ENCODE measurements around the gene CNIH3.

CNIH3 gene

GRCh38 chr1:224719716-224720115, 103.6 kb downstream of the CNIH3 start:
- DNase-seq, result no peak

GRCh38 chr1:224720216-224720615, 104.1 kb downstream of the CNIH3 start:
- no peak for DNase-seq

DNA sequence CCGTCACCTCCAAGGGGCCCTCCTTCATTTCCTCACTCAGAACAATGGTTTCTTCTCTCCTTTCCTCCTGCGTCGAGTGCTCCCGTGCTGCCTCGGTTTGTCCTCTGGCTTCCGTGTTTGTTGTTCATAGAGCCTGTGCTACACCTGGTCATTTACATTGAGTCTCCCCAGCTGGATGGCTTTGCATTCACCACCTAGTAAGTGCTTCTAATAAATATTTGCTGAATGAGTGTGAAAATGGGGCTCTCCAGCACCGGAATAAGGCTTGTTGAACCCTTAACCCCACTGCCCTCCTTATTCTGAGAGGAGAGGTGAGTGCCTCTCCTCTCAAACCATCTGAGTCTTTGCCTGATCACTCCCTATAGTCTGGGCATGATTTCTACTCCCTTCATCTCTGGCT, 104.9 kb downstream of the CNIH3 start:
- no peak for DNase-seq

DNA sequence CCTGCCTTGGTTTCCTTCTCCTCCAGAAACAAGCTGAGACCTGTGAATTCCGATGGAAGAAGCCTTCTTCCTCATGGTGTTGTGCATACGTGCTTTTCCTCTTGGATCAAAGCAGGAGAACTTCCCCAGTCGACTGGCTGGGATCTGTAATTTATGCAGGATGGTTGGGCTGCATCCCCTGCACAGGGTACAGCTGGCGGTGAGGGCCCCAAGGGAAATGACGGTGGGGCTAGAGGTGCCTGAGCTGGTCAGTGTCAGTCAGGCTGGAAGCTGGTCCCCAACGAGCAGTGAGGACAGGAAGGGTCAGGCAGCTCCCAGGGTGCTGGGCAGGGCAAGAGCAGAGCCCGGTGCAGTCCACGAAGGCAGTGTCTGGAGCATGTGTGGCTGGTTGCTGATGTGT, 106.7 kb downstream of the CNIH3 start:
- DNase-seq, result no peak

- DNase-seq, result no peak
Observed at GRCh38 chr1:224724566-224724965, 108.4 kb downstream of the CNIH3 start.

GRCh38 chr1:224726441-224727182, 110.5 kb downstream of the CNIH3 start:
- peak in 1 of 56 donors; percentile 18 for DNase-seq

- DNase-seq, result no peak
Observed at GRCh38 chr1:224727351-224728289, 111.5 kb downstream of the CNIH3 start.

GRCh38 chr1:224730540-224730939, 114.4 kb downstream of the CNIH3 start:
- DNase-seq, result no peak

DNA sequence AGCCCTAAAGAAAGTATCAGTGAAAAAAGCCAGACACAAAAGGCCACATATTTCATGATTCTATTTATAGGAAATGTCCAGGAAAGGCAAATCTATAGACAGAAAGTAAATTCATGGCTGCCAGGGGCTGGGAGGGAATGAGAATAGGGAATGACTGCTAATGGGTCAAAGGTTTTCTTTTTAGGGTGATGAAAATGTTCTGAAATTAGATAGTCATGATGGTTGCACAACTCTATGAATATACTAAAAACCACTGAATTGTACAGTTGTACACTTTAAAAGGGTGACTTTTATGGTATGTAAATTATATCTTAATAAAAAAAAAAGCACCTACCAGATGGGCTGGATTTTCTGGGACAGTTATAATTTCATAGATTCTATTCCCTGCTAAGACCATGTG, 114.8 kb downstream of the CNIH3 start:
- no peak for DNase-seq

- DNase-seq, result no peak
Observed at GRCh38 chr1:224731633-224732032, 115.5 kb downstream of the CNIH3 start.

DNA sequence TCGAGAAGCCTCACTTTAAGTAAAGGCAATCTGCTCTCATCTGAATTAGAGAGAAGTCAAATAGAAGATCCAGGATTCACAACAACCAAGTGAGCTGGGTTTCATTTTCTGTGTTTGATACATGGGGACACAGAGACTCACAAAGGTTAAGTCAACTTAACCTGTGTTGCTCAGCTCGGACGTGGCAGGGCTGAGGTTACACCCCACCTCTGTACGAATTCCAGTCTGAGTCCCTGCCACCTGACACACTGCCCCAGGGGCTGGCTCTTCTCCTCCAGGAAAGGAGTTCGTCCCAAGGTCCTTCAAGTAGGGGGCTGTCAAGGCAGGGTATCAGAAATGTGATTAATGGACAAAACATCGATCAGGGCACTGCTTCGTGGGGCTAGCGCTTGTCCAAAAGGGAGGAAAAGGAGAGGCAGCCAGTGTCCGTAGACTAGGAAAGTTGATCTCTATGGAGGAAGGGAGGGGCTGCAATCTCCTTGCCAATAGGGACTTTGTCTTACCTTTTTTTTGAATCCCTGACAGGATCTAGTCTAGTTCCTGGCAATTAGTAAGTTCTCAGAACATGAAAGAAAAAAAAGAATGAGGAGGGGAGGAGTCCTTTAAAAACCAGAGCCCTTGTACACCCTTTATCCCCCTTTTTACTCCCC, 116.4 kb downstream of the CNIH3 start:
- DNase-seq, result no peak

- DNase-seq, result no peak
Observed at GRCh38 chr1:224733027-224733911, 117.2 kb downstream of the CNIH3 start.

- DNase-seq, result no peak
Observed at GRCh38 chr1:224734261-224734935, 118.3 kb downstream of the CNIH3 start.

GRCh38 chr1:224735159-224735558, 119.0 kb downstream of the CNIH3 start:
- no peak for DNase-seq

DNA sequence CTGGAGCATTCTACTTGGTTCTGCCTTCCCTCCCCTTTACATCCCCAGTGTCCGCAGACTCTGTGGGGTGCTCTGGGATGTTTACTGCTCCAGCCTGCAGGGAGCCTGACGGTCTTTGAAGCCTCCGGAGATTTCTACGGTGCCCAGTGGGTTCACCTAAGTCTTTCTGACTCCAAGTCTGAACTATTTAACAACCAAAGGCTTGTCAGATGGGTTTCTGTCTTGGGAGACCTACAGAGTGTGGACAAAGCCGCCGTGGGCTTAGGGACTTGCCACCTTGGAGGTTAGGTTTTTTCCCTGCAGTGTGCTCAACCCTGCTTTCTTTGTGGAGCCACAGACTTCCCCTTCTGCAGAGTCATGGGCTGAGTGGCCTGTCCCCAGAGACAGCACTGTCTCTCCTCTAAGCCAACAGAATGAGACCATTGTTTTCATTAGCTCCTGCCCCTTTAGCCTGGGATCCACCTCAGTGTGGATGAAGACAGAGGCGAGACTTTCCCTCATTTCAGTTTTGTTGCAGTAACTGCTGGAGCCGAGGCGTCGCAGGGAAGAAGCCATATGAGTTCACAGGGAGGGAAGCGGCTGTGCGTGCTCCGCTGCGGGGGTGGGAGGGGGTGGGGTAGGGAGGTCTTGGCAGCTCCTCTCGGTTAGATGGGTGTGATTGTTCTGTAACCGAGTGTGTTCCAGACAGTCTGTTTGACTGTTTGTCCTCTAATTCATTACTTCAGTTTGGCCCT, 120.7 kb downstream of the CNIH3 start:
- DNase-seq, result peak in 36 of 56 donors; percentile 4 to 72 (median 28)

DNA sequence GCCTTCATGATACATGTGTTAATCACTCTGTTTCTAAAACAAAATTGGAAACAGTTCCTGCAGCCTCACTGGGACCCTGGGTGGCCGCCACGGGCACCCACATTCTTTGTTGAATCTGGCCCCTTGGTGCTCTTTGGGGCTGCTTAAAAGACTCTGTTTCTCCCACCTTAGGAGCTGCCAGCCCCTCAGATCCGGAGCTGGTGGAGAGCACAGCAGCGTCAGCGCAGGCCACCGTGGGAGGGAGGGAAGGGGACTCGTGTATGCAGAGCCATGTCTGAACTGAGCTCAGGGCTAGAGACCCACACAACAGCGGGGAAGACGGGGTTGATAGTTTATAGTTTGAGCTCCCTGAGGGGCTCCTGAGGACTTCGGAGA, 121.2 kb downstream of the CNIH3 start:
- DNase-seq, result peak in 1 of 56 donors; percentile 28

GRCh38 chr1:224739303-224739996, 123.3 kb downstream of the CNIH3 start:
- DNase-seq, result no peak

DNA sequence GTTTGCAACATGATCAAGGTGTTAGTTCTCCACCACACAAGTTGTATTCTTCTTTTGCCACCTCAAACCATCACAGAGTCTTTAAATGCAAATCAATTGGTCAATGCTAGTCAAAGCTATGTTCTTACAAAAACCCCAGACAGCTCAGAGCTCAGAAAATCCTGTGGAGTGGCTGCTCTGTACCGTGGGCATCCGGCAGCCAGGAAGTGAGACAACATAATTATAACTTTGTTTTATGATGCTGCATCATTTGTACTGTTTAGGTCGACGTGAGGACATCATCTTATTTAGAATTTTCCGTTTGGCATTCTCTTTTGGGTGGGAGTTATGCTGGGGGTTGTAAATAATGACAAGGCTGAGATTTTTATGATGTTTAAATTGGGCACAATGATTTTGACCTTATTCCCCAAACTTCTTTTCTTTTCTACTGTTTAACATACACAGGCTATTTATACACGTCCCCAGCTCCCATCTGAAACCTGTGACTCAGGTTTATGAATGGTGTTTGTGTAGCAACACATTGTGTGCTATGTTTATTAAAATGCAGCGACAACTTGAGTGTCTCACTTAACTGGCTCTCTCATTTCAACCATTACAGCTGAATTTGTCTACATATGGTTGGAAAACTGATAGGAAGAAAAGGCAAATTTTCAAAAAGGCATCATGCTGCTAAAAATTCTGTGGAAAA, 124.0 kb downstream of the CNIH3 start:
- no peak for DNase-seq
